Measurements from ENCODE around the gene NOP58. TPM values are rescaled to one million over a fixed set of nuclear protein-coding genes. Genes with fewer than 3 reads are reported as not detected.
"Not testable (repeated sequence)": the region's sequence is repeated elsewhere in the genome, so short reads cannot be mapped to it uniquely, and the experiment has no call there.

NOP58 gene
- total and polyA plus RNA-seq, 2 donors (not counting 1 experiment from before 2014, with no cell fraction given), result 41.1 to 47.2 TPM

DNA sequence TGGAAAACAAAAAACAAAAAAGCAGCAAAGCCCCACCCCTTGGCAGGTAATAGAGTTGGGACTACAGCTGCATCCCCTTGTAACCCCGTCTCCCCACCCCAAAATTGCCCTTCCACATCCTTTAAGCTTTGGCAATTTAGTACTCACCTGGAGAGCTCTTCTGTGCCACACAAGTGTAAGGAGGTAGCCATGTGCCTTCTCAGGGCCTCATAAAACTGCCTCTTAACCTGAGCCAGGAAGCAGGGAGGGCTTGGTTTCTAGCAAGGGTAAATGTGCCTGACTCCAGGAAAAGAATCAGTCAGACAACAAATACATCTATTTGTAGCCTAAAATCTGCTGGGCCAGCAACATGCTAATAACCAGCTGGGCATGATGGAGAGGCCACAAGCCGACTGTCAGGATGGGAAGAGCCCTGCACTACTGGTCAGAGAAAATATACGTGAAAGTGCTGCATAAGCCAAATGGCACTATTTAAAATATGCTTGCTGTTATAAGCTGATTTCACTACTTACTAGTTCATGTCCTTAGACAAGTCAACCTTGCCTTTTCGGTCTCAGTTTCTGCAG is 46.3 kb downstream of the NOP58 start:
- no peak overlapping the region for H3K4me2 ChIP-seq (ENCODE audit: extremely low read depth, insufficient read depth, low read length)
- no peak for DNase-seq (ENCODE audit: low read depth in 2 of 2)

GRCh38 chr2:202314116-202314515 is 48.6 kb downstream of the NOP58 start:
- H2AFZ ChIP-seq (ENCODE audit: low read length), result no peak overlapping the region
- H3K36me3 ChIP-seq (ENCODE audit: control insufficient read depth, insufficient read depth, low read length), result peaks cover 1% of the 10 kb centered on the region
- TF ChIP-seq CTCF (conservative IDR thresholded peaks at IDR 0.05 in 1 of 2, IDR thresholded peaks at IDR 0.05 in 1 of 2; ENCODE audit: low read depth in 1 of 2, low read length in 2 of 2), result no peak
- no peak for TF ChIP-seq EZH2 (IDR thresholded peaks at IDR 0.05; ENCODE audit: low read length, missing control alignments)
- DNase-seq (ENCODE audit: low read depth in 2 of 2), result no peak
- no peak overlapping the region for H3K9ac ChIP-seq (ENCODE audit: insufficient read depth, low read length)
- no peaks in the 10 kb centered on the region for H3K4me1 ChIP-seq (ENCODE audit: control insufficient read depth, extremely low read depth, insufficient read depth, low read length)
- H3K9me3 ChIP-seq (ENCODE audit: control insufficient read depth, insufficient read depth, low read depth, low read length), result no peaks in the 10 kb centered on the region
- no peak overlapping the region for H3K4me2 ChIP-seq (ENCODE audit: extremely low read depth, insufficient read depth, low read length)
- H3K79me2 ChIP-seq (ENCODE audit: control insufficient read depth, insufficient read depth, low read length), result no peaks in the 10 kb centered on the region
- H4K20me1 ChIP-seq (ENCODE audit: control insufficient read depth, extremely low read depth, insufficient read depth, low read length), result no peaks in the 10 kb centered on the region
- no peak overlapping the region for H3K27ac ChIP-seq (ENCODE audit: insufficient read depth, low read length)
- H3K27me3 ChIP-seq (ENCODE audit: control insufficient read depth, insufficient read depth, low read length), result no peaks in the 10 kb centered on the region
- no peak overlapping the region for H3K4me3 ChIP-seq (replicated peaks in 1 of 4; ENCODE audit: control extremely low read depth in 1 of 4, insufficient read depth in 1 of 4, low read depth in 3 of 4, low read length in 4 of 4)

More for the DNA sequence above, 46.3 kb downstream of the NOP58 start:
- Histone ChIP-seq H3K36me3 (ENCODE audit: control insufficient read depth, insufficient read depth, low read length) (peaks cover 1% of the 10 kb centered on the region), H3K27ac (ENCODE audit: insufficient read depth, low read length) (no peak overlapping the region), H2AFZ (ENCODE audit: low read length) (no peak overlapping the region), H4K20me1 (ENCODE audit: control insufficient read depth, extremely low read depth, insufficient read depth, low read length) (no peaks in the 10 kb centered on the region), H3K79me2 (ENCODE audit: control insufficient read depth, insufficient read depth, low read length) (no peaks in the 10 kb centered on the region), H3K4me1 (ENCODE audit: control insufficient read depth, extremely low read depth, insufficient read depth, low read length) (no peaks in the 10 kb centered on the region), H3K9ac (ENCODE audit: insufficient read depth, low read length) (no peak overlapping the region), H3K9me3 (ENCODE audit: control insufficient read depth, insufficient read depth, low read depth, low read length) (no peaks in the 10 kb centered on the region), H3K27me3 (ENCODE audit: control insufficient read depth, insufficient read depth, low read length) (no peaks in the 10 kb centered on the region), H3K4me3 (replicated peaks in 1 of 4; ENCODE audit: control extremely low read depth in 1 of 4, insufficient read depth in 1 of 4, low read depth in 3 of 4, low read length in 4 of 4) (no peak overlapping the region)
- TF ChIP-seq CTCF (conservative IDR thresholded peaks at IDR 0.05 in 1 of 2, IDR thresholded peaks at IDR 0.05 in 1 of 2; ENCODE audit: low read depth in 1 of 2, low read length in 2 of 2), result no peak
- no peak for TF ChIP-seq EZH2 (IDR thresholded peaks at IDR 0.05; ENCODE audit: low read length, missing control alignments)

DNA sequence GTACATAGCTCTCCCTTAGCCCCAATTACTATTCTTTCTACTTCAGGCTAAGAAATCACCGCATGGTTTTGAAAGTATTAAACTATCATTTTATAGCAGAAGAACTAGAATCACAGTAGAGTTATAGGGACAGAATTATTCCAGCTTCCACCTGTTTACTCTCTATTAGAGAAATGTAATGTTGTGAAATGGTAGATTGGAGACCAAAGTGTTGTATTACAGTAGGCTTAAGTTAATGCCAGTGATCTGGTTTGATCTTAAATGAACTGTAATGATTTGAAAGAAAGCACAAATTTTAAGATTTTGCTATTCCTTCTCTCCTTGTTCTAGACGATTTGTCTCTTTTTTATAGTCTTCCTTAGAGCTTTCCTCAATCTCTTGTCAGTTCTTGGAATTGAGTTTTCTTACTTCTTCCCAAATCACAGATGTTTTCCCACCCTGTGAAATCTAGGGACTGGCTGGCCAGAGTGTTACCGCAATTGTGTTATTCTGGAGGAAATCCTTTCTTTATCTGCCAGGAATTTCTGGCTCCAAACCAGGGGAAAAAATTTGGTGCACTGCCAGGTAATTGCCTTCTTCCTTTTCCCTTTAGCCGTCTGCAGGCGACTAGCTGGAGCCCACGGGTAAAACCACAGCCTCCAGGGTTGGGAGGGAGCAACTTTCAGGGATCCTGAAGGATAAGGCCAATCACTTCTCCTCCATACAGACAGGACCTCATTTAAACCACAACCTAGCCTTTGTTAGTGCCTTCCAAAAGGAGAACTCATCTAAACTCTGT is 51.7 kb downstream of the NOP58 start:
- H2AFZ ChIP-seq (ENCODE audit: low read length), result no peak overlapping the region
- no peak overlapping the region for H3K27ac ChIP-seq (ENCODE audit: insufficient read depth, low read length)
- TF ChIP-seq CTCF (conservative IDR thresholded peaks at IDR 0.05 in 1 of 2, IDR thresholded peaks at IDR 0.05 in 1 of 2; ENCODE audit: low read depth in 1 of 2, low read length in 2 of 2) (no peak), EZH2 (IDR thresholded peaks at IDR 0.05; ENCODE audit: low read length, missing control alignments) (no peak)
- peaks cover 1% of the 10 kb centered on the region for H3K36me3 ChIP-seq (ENCODE audit: control insufficient read depth, insufficient read depth, low read length)
- no peak overlapping the region for H3K4me3 ChIP-seq (replicated peaks in 1 of 4; ENCODE audit: control extremely low read depth in 1 of 4, insufficient read depth in 1 of 4, low read depth in 3 of 4, low read length in 4 of 4)
- no peaks in the 10 kb centered on the region for H3K4me1 ChIP-seq (ENCODE audit: control insufficient read depth, extremely low read depth, insufficient read depth, low read length)
- no peaks in the 10 kb centered on the region for H3K79me2 ChIP-seq (ENCODE audit: control insufficient read depth, insufficient read depth, low read length)
- H3K9ac ChIP-seq (ENCODE audit: insufficient read depth, low read length), result no peak overlapping the region
- no peaks in the 10 kb centered on the region for H3K9me3 ChIP-seq (ENCODE audit: control insufficient read depth, insufficient read depth, low read depth, low read length)
- H3K4me2 ChIP-seq (ENCODE audit: extremely low read depth, insufficient read depth, low read length), result no peak overlapping the region
- no peaks in the 10 kb centered on the region for H3K27me3 ChIP-seq (ENCODE audit: control insufficient read depth, insufficient read depth, low read length)
- peak; percentile 86 to 94 for DNase-seq (ENCODE audit: low read depth in 2 of 2)
- H4K20me1 ChIP-seq (ENCODE audit: control insufficient read depth, extremely low read depth, insufficient read depth, low read length), result no peaks in the 10 kb centered on the region

GRCh38 chr2:202320362-202320761 is 54.8 kb downstream of the NOP58 start:
- H3K4me1 ChIP-seq (ENCODE audit: control insufficient read depth, extremely low read depth, insufficient read depth, low read length); H3K9me3 ChIP-seq (ENCODE audit: control insufficient read depth, insufficient read depth, low read depth, low read length); H3K27me3 ChIP-seq (ENCODE audit: control insufficient read depth, insufficient read depth, low read length); H3K27ac ChIP-seq (ENCODE audit: insufficient read depth, low read length); H3K9ac ChIP-seq (ENCODE audit: insufficient read depth, low read length); H3K36me3 ChIP-seq (ENCODE audit: control insufficient read depth, insufficient read depth, low read length); H4K20me1 ChIP-seq (ENCODE audit: control insufficient read depth, extremely low read depth, insufficient read depth, low read length); H2AFZ ChIP-seq (ENCODE audit: low read length); H3K4me3 ChIP-seq (replicated peaks in 1 of 4; ENCODE audit: control extremely low read depth in 1 of 4, insufficient read depth in 1 of 4, low read depth in 3 of 4, low read length in 4 of 4); H3K79me2 ChIP-seq (ENCODE audit: control insufficient read depth, insufficient read depth, low read length); H3K4me2 ChIP-seq (ENCODE audit: extremely low read depth, insufficient read depth, low read length); DNase-seq (ENCODE audit: low read depth in 2 of 2): not testable (repeated sequence)

Data from fibroblast of lung (primary cell).